H1 (cell line): ENCODE results near the gene NUMB. TPM values are rescaled to one million over a fixed set of nuclear protein-coding genes. Genes with fewer than 3 reads are reported as not detected.

ENCODE experiments used
- CTCF ChIA-PET: fragments of 300-600 bp; sonication (Branson Sonifier 250); formaldehyde crosslinking; loops from one replicate; lab custom pipeline; 2021; ENCODE audit not compliant: partially characterized antibody; lab: Charles Lee
- POLR2A ChIA-PET: fragments of 300-600 bp; sonication (Branson Sonifier 250); formaldehyde crosslinking; loops from one replicate; lab custom pipeline; 2021; ENCODE audit warnings: inconsistent platforms; ENCODE audit not compliant: partially characterized antibody; lab: Charles Lee
- DNase-seq, 2 experiments: peaks; one replicate each; pipeline versions ENCODE4 v3.0.0 to v3.0.0-alpha.2; 2010 to 2022; ENCODE audit warnings: low spot score in 2 of 2, low read depth in 1 of 2, mixed read lengths in 1 of 2
- FAIRE-seq: peaks from 2 replicates; lab custom pipeline; 2011; peaks lifted over from hg19 to GRCh38; lab: Jason Lieb, UNC
- H2AFZ ChIP-seq: 2 replicates; pipeline ENCODE4 v1.8.1; 2012; ENCODE audit warnings: low read length, inconsistent platforms
- H2AK5ac ChIP-seq: 2 replicates; pipeline ENCODE4 v1.6.1; 2013; ENCODE audit warnings: low read depth, low read length
- H2BK120ac ChIP-seq: replicated peaks from 2 replicates; pipeline ENCODE3; 2013; ENCODE audit warnings: low read depth, low read length, inconsistent platforms
- H2BK12ac ChIP-seq: 2 replicates; pipeline ENCODE4 v1.6.1; 2013; ENCODE audit warnings: low read depth, low read length
- H2BK15ac ChIP-seq: 2 replicates; pipeline ENCODE4 v1.6.1; 2013; ENCODE audit warnings: low read length
- H2BK20ac ChIP-seq: 2 replicates; pipeline ENCODE4 v1.6.1; 2013; ENCODE audit warnings: low read length
- H2BK5ac ChIP-seq: 2 replicates; pipeline ENCODE4 v1.6.1; 2013; ENCODE audit warnings: low read depth, low read length
- H3K14ac ChIP-seq: 2 replicates; pipeline ENCODE4 v1.6.1; 2013; ENCODE audit warnings: inconsistent platforms; ENCODE audit not compliant: insufficient read length
- H3K18ac ChIP-seq: 2 replicates; pipeline ENCODE4 v1.6.1; 2013; ENCODE audit warnings: low read length; ENCODE audit errors: extremely low read depth
- H3K23ac ChIP-seq: 2 replicates; pipeline ENCODE4 v1.6.1; 2013; ENCODE audit warnings: inconsistent platforms; ENCODE audit not compliant: insufficient read length
- H3K23me2 ChIP-seq: 2 replicates; pipeline ENCODE4 v1.6.1; 2013; ENCODE audit warnings: low read depth, low read length
- H3K27ac ChIP-seq: 2 replicates; pipeline ENCODE4 v1.6.1; 2011; ENCODE audit warnings: low read depth, low read length, inconsistent platforms
- H3K27me3 ChIP-seq, 4 experiments: replicated peaks in 1 of 4; 1 replicate in 1 of 4; 2 replicates in 3 of 4; pipeline versions ENCODE4 v1.6.1 to v1.8.1; 2011 to 2013; ENCODE audit warnings: low read length in 3 of 4, mild to moderate bottlenecking in 3 of 4, inconsistent platforms in 2 of 4, mixed read lengths in 2 of 4, moderate library complexity in 1 of 4; ENCODE audit not compliant: control insufficient read depth in 3 of 4, insufficient read depth in 3 of 4; ENCODE audit errors: extremely low read depth in 1 of 4
- H3K36me3 ChIP-seq, 4 experiments: 2 replicates each; pipeline versions ENCODE4 v1.6.1 to v1.8.1; 2011 to 2013; ENCODE audit warnings: mild to moderate bottlenecking in 4 of 4, low read length in 3 of 4, moderate library complexity in 2 of 4, control low read depth in 1 of 4, inconsistent platforms in 1 of 4; ENCODE audit not compliant: insufficient read depth in 4 of 4, control insufficient read depth in 2 of 4
- H3K4ac ChIP-seq: replicated peaks from 2 replicates; pipeline ENCODE3; 2013; ENCODE audit warnings: low read length, low read depth, mixed read lengths, inconsistent platforms; ENCODE audit not compliant: insufficient read length
- H3K4me1 ChIP-seq, 4 experiments: replicated peaks in 1 of 4; 1 replicate in 1 of 4; 2 replicates in 3 of 4; pipeline versions ENCODE4 v1.6.1 to v1.8.1; 2011 to 2013; ENCODE audit warnings: low read length in 3 of 4, inconsistent platforms in 2 of 4, mixed read lengths in 1 of 4; ENCODE audit not compliant: insufficient read depth in 4 of 4, control insufficient read depth in 3 of 4
- H3K4me2 ChIP-seq, 2 experiments: 2 replicates each; pipeline versions ENCODE4 v1.6.1 to v1.8.1; 2011 to 2013; ENCODE audit warnings: low read depth in 2 of 2, low read length in 2 of 2, control low read depth in 1 of 2, inconsistent platforms in 1 of 2, mild to moderate bottlenecking in 1 of 2; ENCODE audit not compliant: insufficient read depth in 1 of 2
- H3K4me3 ChIP-seq, 4 experiments: fragments of 200-600, 300-600 bp in 1 of 4; sonication (generic), shearing (Covaris generic), sonication (Bioruptor Twin) in 1 of 4; 2 replicates each; pipeline versions ENCODE4 v1.5.1 to v1.8.1; 2011 to 2016; ENCODE audit warnings: low read length in 4 of 4, low read depth in 3 of 4, control low read depth in 2 of 4, inconsistent platforms in 2 of 4, mild to moderate bottlenecking in 2 of 4, mixed read lengths in 1 of 4, moderate library complexity in 1 of 4; ENCODE audit not compliant: insufficient read depth in 2 of 4; ENCODE audit errors: extremely low read depth in 1 of 4
- H3K56ac ChIP-seq: replicated peaks from 2 replicates; pipeline ENCODE3; 2013; ENCODE audit warnings: low read depth, mild to moderate bottlenecking, mixed read lengths, low read length, inconsistent platforms; ENCODE audit not compliant: insufficient read length
- H3K79me1 ChIP-seq: 2 replicates; pipeline ENCODE4 v1.6.1; 2013; ENCODE audit warnings: low read depth, low read length, control low read depth
- H3K79me2 ChIP-seq, 2 experiments: 2 replicates each; pipeline versions ENCODE4 v1.6.1 to v1.8.1; 2012 to 2013; ENCODE audit warnings: low read length in 2 of 2, mild to moderate bottlenecking in 2 of 2, inconsistent platforms in 1 of 2; ENCODE audit not compliant: insufficient read depth in 2 of 2, control insufficient read depth in 1 of 2
- H3K9ac ChIP-seq, 4 experiments: replicated peaks in 1 of 4; 1 replicate in 1 of 4; 2 replicates in 3 of 4; pipeline versions ENCODE4 v1.6.1 to v1.8.1; 2011 to 2013; ENCODE audit warnings: low read depth in 3 of 4, low read length in 3 of 4, control low read depth in 2 of 4, mild to moderate bottlenecking in 2 of 4, moderate library complexity in 2 of 4, inconsistent platforms in 1 of 4; ENCODE audit errors: extremely low read depth in 1 of 4
- H3K9me3 ChIP-seq, 2 experiments: 2 replicates each; pipeline versions ENCODE4 v1.6.1 to v1.8.1; 2012 to 2013; ENCODE audit warnings: mild to moderate bottlenecking in 2 of 2, moderate library complexity in 2 of 2, control low read depth in 1 of 2, inconsistent platforms in 1 of 2, low read depth in 1 of 2, low read length in 1 of 2, mixed read lengths in 1 of 2; ENCODE audit not compliant: insufficient read depth in 2 of 2
- H4K20me1 ChIP-seq, 2 experiments: replicated peaks in 1 of 2; 2 replicates each; pipeline versions ENCODE3 to v1.8.1; 2011 to 2013; ENCODE audit warnings: inconsistent platforms in 2 of 2, low read length in 2 of 2, mild to moderate bottlenecking in 1 of 2; ENCODE audit not compliant: insufficient read depth in 2 of 2, control insufficient read depth in 1 of 2
- H4K5ac ChIP-seq: 2 replicates; pipeline ENCODE4 v1.6.1; 2013; ENCODE audit warnings: low read length, low read depth, mixed read lengths, inconsistent platforms; ENCODE audit not compliant: insufficient read length
- H4K8ac ChIP-seq: 2 replicates; pipeline ENCODE4 v1.8.0; 2013; ENCODE audit warnings: mild to moderate bottlenecking, moderate library complexity, low read length, inconsistent platforms; ENCODE audit not compliant: insufficient read depth; ENCODE audit errors: extremely low read depth
- H4K91ac ChIP-seq: replicated peaks from 2 replicates; pipeline ENCODE3; 2013; ENCODE audit warnings: low read length, mixed read lengths, inconsistent platforms; ENCODE audit not compliant: insufficient read length
- BACH1 ChIP-seq: IDR thresholded peaks from 2 replicates; pipeline ENCODE4 v1.6.1; 2012; ENCODE audit warnings: low read length, improper control_type of control experiment
- BRCA1 ChIP-seq: IDR thresholded peaks from 2 replicates; pipeline ENCODE4 v1.6.1; 2012; ENCODE audit warnings: low read depth, low read length, improper control_type of control experiment
- CBX8 ChIP-seq: fragments of 300-800, 300-1000 bp; sonication (generic); IDR thresholded peaks from 2 replicates; pipeline ENCODE4 v1.7.1; 2016; ENCODE audit warnings: low read depth, low read length, borderline replicate concordance
- CREB1 ChIP-seq: IDR thresholded peaks from 2 replicates; pipeline ENCODE4 v1.6.1; 2012; ENCODE audit warnings: inconsistent platforms
- KDM4A ChIP-seq: IDR thresholded peaks from one replicate; pipeline ENCODE4 v1.7.1; 2012; ENCODE audit warnings: low read depth, mild to moderate bottlenecking, moderate library complexity, low read length, inconsistent platforms; ENCODE audit not compliant: severe bottlenecking
- SIN3A ChIP-seq, 2 experiments: IDR thresholded peaks in 1 of 2; conservative IDR thresholded peaks in 1 of 2; 2 replicates each; pipeline ENCODE4 v1.6.1; 2011 to 2012; ENCODE audit warnings: low read length in 2 of 2, improper control_type of control experiment in 1 of 2, low read depth in 1 of 2, mild to moderate bottlenecking in 1 of 2
- TAF1 ChIP-seq: IDR thresholded peaks from 2 replicates; pipeline ENCODE4 v1.6.1; 2011; ENCODE audit warnings: mild to moderate bottlenecking, low read depth, low read length
- WGBS, 2 experiments: shearing (Covaris generic) in 1 of 2; methylation state at CpG; one replicate each; pipeline versions ENCODE4 v1.1.6 to v1.1.7; 2013 to 2015; ENCODE audit warnings: low lambda C conversion rate in 2 of 2, mixed read lengths in 2 of 2, inconsistent platforms in 1 of 2, low coverage in 1 of 2, missing lambda C conversion rate in 1 of 2; ENCODE audit not compliant: insufficient replicate concordance in 2 of 2, insufficient coverage in 1 of 2, insufficient read length in 1 of 2; ENCODE audit errors: extremely low coverage in 1 of 2, missing lambda C conversion rate in 1 of 2; 5-methylcytosine and 5-hydroxymethylcytosine counted together
- polyA plus RNA-seq, 7 experiments: library from polyadenylated mRNA; depleted of rRNA in 3 of 7; stranded (reverse) in 5 of 7; unstranded in 2 of 7; fragments of >200 nt in 5 of 7; fragments of 200-250 nt in 2 of 7; gene quantifications; 1 replicate in 5 of 7; 2 replicates in 1 of 7; 4 replicates in 1 of 7; pipeline versions ENCODE4 v1.2.1 to v1.2.3, GENCODE V29; 2011 to 2013; ENCODE audit warnings: missing spikeins in 2 of 7, mixed read lengths in 2 of 7
- total RNA-seq: library from RNA; stranded (reverse); fragmentation: NEBNext Ultra II Directional; extraction: Animal tissue kit (Norgen Biotek cat#: 25700); gene quantifications from 2 replicates; pipeline ENCODE4 v1.2.1, GENCODE V29; 2021

Gene NUMB
- total and polyA plus RNA-seq, 2 of the 8 experiments (the other 6 are each of a cell fraction or from before 2014, with no cell fraction given) = 54.3 to 78.1 TPM

GRCh38 chr14:73323896-73324399 is 134.4 kb downstream of the NUMB start:
- no peak overlapping the region for H2BK5ac ChIP-seq
- H4K20me1 ChIP-seq = no peaks in the 10 kb centered on the region
- H3K4me2 ChIP-seq = no peak overlapping the region
- no peak overlapping the region for H2BK15ac ChIP-seq
- 77% methylated on average over 3 of the region's 3 CpGs; no CpG with 5 or more reads in 1 of the 2 experiments for WGBS, 2 experiments
- H2BK20ac ChIP-seq = no peak overlapping the region
- H3K9me3 ChIP-seq = no peaks in the 10 kb centered on the region
- no peak overlapping the region for H2AFZ ChIP-seq
- no peak overlapping the region for H2BK12ac ChIP-seq
- H3K23ac ChIP-seq = no peak overlapping the region
- no peak overlapping the region for H3K14ac ChIP-seq
- DNase-seq = no peak
- no peak overlapping the region for H3K18ac ChIP-seq
- H2AK5ac ChIP-seq = no peak overlapping the region
- H3K27ac ChIP-seq = no peak overlapping the region
- POLR2A ChIA-PET = interaction anchor here (0.6 kb wide), 1 partner anchor 13 kb away, joined by 3 read pairs; no protein-coding TSS in a partner anchor
- no peaks in the 10 kb centered on the region for H3K27me3 ChIP-seq
- H3K79me1 ChIP-seq = no peaks in the 10 kb centered on the region; the same call in 1 of the 2 replicates
- H3K79me2 ChIP-seq = no peaks in the 10 kb centered on the region
- peaks cover 0 to 4% (median 3%) of the 10 kb centered on the region in 4 experiments; a peak in 2 of 7 replicates for H3K4me1 ChIP-seq
- CTCF ChIA-PET = interaction anchor here (1.2 to 1.5 kb wide), 2 partner anchors 9 to 29 kb away, joined by 3 to 8 read pairs; no protein-coding TSS in a partner anchor
- H3K9ac ChIP-seq = no peak overlapping the region
- H3K36me3 ChIP-seq = peaks cover 0 to 8% (median 0%) of the 10 kb centered on the region in 4 experiments; a peak in 1 of 8 replicates
- H3K56ac ChIP-seq = no peak overlapping the region
- no peak overlapping the region for H4K5ac ChIP-seq
- H4K91ac ChIP-seq = no peak overlapping the region
- no peak overlapping the region for H3K4me3 ChIP-seq
- no peak for FAIRE-seq
- H2BK120ac ChIP-seq = no peak overlapping the region
- TF ChIP-seq CBX8 = no peak
- TF ChIP-seq SIN3A (conservative IDR thresholded peaks at IDR 0.05 in 1 of 2, IDR thresholded peaks at IDR 0.05 in 1 of 2; ENCODE audit: low read depth in 1 of 2, low read length in 2 of 2) = no peak
- no peak for TF ChIP-seq KDM4A
- TF ChIP-seq TAF1 = no peak
- no peak for TF ChIP-seq CREB1
- TF ChIP-seq BACH1 = no peak
- TF ChIP-seq BRCA1 = no peak
- H3K23me2 ChIP-seq = no peaks in the 10 kb centered on the region
- H3K4ac ChIP-seq = no peak overlapping the region
- H4K8ac ChIP-seq = no peak overlapping the region
